BE2C (cell line): ENCODE results near the gene PLEK2.

Experiments used
- DNase-seq: peaks from one replicate; pipeline ENCODE4 v3.0.0-alpha.2; 2020
- H3K27me3 ChIP-seq: fragments of 250-450 bp; sonication (Bioruptor Pico); 2 replicates; pipeline ENCODE4 v1.5.1; 2020; ENCODE audit warnings: mild to moderate bottlenecking
- H3K36me3 ChIP-seq: fragments of 250-450 bp; sonication (Bioruptor Pico); 2 replicates; pipeline ENCODE4 v1.5.1; 2020; ENCODE audit warnings: mild to moderate bottlenecking
- H3K4me1 ChIP-seq: fragments of 250-450 bp; sonication (Bioruptor Pico); 2 replicates; pipeline ENCODE4 v1.5.1; 2020
- H3K4me3 ChIP-seq: 2 replicates; pipeline ENCODE4 v1.5.1; 2011; ENCODE audit warnings: low read depth, low read length
- H3K9me3 ChIP-seq: fragments of 250-450 bp; sonication (Bioruptor Pico); 2 replicates; pipeline ENCODE4 v1.5.1; 2020
- TF ChIP-seq, protein P1 (sequence below): IDR thresholded peaks from 2 replicates; pipeline ENCODE4 v1.5.1; 2012; ENCODE audit warnings: mild to moderate bottlenecking, low read depth, low read length

Gene PLEK2

DNA sequence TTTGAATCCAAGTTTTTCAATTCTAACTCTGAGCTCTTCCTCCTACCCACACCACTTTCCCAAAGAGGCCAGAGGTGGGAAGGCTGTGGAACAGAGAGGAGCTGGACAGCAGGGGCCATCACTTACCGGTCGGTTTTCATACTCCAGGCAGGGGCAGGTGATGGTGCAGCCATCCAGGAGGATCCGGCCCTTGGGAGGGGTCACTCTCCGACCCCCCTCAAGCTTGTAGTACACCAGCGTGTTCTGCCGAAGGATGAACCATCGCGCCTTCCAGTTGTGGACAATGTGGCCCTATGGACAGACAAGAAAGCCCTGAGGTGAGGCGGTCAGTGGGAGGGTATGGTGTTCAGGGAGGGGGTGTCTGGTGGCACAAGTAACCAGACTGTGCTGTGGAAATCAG, 14.4 kb downstream of the PLEK2 start:
- no peak for DNase-seq
- H3K4me1 ChIP-seq = no peaks in the 10 kb centered on the region
- H3K36me3 ChIP-seq = no peaks in the 10 kb centered on the region
- H3K4me3 ChIP-seq = no peak overlapping the region
- no peaks in the 10 kb centered on the region for H3K27me3 ChIP-seq
- H3K9me3 ChIP-seq = no peaks in the 10 kb centered on the region
- TF ChIP-seq, protein P1, sequence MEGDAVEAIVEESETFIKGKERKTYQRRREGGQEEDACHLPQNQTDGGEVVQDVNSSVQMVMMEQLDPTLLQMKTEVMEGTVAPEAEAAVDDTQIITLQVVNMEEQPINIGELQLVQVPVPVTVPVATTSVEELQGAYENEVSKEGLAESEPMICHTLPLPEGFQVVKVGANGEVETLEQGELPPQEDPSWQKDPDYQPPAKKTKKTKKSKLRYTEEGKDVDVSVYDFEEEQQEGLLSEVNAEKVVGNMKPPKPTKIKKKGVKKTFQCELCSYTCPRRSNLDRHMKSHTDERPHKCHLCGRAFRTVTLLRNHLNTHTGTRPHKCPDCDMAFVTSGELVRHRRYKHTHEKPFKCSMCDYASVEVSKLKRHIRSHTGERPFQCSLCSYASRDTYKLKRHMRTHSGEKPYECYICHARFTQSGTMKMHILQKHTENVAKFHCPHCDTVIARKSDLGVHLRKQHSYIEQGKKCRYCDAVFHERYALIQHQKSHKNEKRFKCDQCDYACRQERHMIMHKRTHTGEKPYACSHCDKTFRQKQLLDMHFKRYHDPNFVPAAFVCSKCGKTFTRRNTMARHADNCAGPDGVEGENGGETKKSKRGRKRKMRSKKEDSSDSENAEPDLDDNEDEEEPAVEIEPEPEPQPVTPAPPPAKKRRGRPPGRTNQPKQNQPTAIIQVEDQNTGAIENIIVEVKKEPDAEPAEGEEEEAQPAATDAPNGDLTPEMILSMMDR = no peak

DNA sequence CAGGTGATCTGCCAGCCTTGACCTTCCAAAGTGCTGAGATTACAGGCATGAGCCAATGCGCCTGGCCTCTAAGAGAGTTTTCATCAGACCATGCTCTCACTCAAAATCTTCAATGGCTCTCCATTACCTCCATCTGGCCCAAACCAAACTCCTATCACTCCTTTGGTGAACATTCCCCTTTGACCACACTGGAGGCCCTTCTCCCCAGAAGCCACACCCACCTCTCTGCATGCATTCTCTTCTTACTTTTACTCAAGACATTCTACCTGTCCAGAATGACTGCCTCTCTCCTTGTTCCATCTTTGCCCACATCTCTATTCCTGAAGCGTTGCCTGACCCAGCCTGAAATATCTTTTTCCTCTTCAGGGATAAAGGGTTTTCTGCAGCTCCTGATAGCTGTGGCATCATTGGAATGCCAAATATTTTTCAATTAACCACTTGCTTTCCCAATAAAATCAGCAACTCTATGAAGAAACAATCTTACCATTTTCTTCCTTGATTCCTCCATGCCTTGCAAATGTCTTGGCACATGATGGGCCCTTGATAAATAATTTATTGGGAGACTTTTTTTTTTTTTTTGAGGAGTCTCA, 15.5 kb downstream of the PLEK2 start:
- H3K9me3 ChIP-seq = no peaks in the 10 kb centered on the region
- no peaks in the 10 kb centered on the region for H3K4me1 ChIP-seq
- no peaks in the 10 kb centered on the region for H3K36me3 ChIP-seq
- DNase-seq = no peak
- H3K4me3 ChIP-seq = no peak overlapping the region
- TF ChIP-seq, protein P1 = no peak
- H3K27me3 ChIP-seq = no peaks in the 10 kb centered on the region

DNA sequence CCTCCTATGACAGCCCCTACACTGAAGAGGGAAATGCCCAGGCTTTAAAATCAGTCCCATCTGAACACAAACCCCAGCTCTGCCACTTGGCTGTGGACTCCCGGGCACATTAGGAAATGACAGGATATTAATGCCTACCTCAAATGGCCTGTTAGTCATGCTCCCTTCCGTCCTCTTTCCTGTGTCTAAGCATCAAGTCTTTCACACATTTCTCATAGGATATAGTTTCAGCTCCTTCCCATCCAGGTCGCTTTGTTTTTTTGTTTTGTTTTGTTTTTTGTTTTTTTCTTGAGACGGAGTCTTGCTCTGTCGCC, 16.1 kb downstream of the PLEK2 start:
- no peaks in the 10 kb centered on the region for H3K9me3 ChIP-seq
- TF ChIP-seq, protein P1 = no peak
- H3K36me3 ChIP-seq = no peaks in the 10 kb centered on the region
- H3K4me1 ChIP-seq = no peaks in the 10 kb centered on the region
- H3K27me3 ChIP-seq = no peaks in the 10 kb centered on the region
- H3K4me3 ChIP-seq = no peak overlapping the region
- no peak for DNase-seq

DNA sequence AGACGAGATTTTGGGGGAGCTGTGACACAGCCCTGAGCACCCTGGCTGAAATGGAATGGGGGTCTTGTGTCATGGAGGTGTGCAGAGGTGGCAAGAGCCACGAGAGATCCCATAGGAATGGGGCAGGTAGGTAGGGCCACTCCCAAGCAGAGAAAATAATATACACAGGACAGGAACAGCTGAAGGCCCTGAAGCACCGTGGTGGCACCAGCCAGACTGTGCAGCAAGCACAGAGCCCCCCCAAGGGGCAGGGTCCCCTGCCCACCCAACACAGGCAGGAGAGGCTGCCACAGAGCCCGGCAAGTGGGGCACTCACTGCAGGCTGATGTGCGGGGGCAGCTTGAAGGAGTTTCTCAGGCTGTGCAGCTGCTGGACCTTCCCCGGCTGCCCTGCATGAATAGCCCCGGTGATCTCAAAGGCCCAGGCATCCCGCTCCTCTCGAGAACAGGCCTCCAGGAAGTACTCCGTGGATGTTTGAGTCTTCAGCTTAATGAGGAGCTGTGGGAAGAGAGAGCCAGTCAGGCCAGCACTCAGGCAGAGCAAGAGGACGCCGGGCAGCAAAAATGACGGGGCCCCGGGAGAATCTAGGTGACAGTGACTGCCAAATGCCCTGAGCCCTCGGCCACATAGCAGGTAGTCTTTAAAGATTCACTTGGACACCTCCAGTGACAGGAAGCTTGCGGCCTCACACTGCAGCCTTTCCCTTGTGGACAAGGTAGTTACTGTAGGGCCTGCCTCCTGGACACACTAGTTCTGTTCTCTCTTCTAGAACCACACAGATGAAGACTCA, 16.7 kb downstream of the PLEK2 start:
- no peaks in the 10 kb centered on the region for H3K27me3 ChIP-seq
- H3K9me3 ChIP-seq = no peaks in the 10 kb centered on the region
- TF ChIP-seq, protein P1 = no peak
- no peaks in the 10 kb centered on the region for H3K36me3 ChIP-seq
- H3K4me1 ChIP-seq = no peaks in the 10 kb centered on the region
- no peak for DNase-seq
- no peak overlapping the region for H3K4me3 ChIP-seq

DNA sequence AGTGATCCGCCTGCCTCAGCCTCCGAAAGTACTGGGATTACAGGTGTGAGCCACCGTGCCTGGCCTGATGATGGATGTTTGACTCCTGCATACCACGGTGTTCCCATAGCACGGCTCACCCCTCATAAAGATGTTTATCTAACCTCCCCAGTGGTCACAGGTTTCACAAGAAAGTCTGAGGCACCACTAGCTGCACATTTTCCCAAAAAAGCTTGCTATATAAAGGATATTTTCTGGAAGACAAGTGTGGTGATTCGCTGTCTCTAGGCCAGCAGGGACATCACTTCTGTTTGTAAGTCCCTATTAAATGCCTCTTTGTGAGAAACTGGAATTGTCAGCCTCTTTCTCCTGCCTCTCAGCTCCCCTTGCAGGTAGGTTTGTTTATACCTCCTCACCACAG, 18.3 kb downstream of the PLEK2 start:
- no peak for DNase-seq
- H3K4me3 ChIP-seq = no peak overlapping the region
- no peaks in the 10 kb centered on the region for H3K4me1 ChIP-seq
- no peaks in the 10 kb centered on the region for H3K9me3 ChIP-seq
- no peaks in the 10 kb centered on the region for H3K36me3 ChIP-seq
- no peaks in the 10 kb centered on the region for H3K27me3 ChIP-seq
- TF ChIP-seq, protein P1 = no peak

DNA sequence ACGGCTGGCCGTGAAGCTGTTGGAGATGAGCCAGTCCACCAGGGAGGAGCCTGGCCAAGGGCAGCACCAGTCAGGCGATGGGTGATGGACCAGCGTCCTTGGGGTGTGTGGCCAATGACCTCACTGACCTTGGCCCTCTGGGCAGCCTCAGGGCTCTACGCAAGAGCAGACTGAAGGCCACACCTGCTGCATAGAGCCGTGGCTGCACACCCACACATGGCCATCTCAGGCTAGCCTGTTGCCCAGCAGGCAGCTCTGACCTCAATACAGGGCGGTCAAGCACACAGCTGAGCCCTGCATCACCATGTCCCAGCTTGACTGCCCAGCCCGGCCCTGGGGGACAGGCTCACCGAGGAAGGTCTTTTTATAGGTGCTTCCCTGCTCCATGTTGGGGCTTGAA, 19.2 kb downstream of the PLEK2 start:
- H3K9me3 ChIP-seq = no peaks in the 10 kb centered on the region
- H3K27me3 ChIP-seq = no peaks in the 10 kb centered on the region
- TF ChIP-seq, protein P1 = no peak
- H3K4me3 ChIP-seq = no peak overlapping the region
- H3K36me3 ChIP-seq = no peaks in the 10 kb centered on the region
- H3K4me1 ChIP-seq = no peaks in the 10 kb centered on the region
- no peak for DNase-seq
